ENCODE data around the gene NIT1.
"Not testable (repeated sequence)": the region's sequence is repeated elsewhere in the genome, so short reads cannot be mapped to it uniquely, and the experiment has no call there.

NIT1 gene

DNA sequence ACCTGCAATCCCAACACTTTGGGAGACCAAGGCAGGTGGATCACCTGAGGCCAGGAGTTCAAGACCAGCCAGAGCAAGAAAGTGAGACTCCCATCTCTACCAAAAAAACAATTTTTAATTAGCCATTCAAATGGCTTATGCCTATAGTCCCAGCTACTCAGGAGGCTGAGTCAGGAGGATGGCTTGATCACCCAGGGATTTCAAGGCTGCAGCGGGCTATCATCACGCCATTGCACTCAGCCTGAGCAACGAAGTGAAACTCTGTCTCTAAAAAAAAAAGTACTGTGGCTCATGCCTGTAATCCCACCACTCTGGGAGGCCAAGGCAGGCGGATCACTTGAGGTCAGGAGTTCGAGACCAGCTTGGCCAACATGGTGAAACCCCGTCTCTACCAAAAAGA lies 1.9 kb upstream of the NIT1 start:
- not testable (repeated sequence) for DNase-seq

DNA sequence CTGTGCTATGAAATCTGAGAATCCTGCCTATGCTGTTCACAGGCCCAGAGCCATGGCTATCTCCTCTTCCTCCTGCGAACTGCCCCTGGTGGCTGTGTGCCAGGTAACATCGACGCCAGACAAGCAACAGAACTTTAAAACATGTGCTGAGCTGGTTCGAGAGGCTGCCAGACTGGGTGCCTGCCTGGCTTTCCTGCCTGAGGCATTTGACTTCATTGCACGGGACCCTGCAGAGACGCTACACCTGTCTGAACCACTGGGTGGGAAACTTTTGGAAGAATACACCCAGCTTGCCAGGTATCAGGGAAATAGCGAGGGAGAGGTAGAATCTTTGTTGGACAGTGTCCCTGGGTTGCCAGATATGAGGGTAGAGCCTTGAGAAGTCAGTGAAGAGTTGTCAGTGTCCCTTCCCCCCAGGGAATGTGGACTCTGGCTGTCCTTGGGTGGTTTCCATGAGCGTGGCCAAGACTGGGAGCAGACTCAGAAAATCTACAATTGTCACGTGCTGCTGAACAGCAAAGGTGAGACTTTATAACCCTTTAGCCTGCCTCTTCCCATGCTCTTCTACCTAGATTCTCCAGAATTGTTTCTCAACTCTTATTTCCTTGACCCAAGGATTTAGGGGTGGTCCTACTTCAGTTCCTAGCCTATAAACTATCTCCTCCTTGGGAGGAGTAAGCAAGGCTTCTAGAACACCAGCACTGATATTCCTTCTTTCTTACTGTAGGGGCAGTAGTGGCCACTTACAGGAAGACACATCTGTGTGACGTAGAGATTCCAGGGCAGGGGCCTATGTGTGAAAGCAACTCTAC lies 1.4 kb downstream of the NIT1 start:
- DNase-seq = peak; percentile 68

DNA sequence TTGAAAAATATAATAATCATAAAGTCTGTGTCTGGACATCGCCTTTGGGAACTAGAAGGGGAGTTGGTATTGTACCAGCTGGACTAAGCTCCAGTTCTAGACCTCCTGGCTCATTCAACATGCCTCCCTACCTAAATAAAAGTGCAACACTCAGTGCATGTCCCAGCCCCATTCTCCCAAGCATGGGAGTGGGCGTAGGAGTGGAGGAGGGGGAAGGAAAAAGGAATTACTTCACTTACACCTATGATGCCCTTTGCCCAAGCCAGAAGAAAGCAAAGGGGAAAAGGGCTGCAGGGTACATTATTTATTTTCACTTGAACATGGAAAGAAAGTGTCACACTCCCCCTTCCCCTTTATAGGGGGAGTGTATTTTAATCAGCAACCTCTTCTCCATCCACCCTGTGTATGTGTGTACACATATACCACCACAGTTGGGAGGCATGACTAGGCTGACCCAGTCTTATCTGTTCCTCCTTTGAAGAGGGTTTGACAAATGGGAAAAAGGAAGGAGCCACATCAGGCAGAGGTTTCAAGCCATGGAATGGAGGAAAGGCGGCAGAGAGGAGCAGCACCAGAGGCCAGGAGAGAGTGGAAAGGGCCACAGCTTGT lies 3.2 kb downstream of the NIT1 start:
- DNase-seq = no peak

DNA sequence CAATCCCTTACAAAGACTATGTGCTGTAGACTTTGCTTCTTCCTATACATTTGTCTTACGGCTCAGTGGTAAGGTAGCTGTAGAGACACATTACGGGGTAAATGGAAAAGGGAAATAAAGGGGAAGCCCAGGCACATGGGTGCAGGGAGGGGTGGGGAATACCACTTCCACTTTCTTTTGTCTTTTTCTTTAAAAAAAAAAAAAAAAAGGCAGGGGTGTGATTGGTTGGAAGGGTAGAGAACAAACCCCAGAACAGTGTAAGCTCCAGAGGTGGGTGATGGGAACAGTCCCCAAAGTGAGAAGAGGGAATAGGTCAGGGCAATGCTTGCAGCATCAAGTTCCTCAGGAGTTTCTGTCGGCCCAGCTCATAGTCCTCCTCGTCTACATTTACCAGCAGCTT lies 3.9 kb downstream of the NIT1 start:
- no peak for DNase-seq

DNA sequence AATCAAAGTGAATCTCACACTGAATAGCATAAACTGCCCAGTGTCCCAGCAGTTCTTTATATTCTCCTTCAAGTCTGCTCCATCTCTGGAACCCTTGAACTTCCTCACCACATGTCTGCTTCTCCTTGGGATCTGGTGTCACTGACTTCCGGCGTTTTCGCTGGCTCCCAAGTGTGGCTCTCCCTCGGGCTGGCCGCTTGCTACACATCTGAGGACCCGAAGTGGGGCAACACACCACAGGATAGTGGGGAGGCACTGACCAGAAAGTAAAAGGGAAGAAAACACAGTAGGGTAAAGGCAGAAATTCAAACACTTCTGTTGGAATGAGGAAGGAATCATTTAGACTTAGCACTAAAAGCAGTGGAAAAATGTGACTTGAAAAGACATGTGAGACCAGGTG lies 5.1 kb downstream of the NIT1 start:
- no peak for DNase-seq

DNA sequence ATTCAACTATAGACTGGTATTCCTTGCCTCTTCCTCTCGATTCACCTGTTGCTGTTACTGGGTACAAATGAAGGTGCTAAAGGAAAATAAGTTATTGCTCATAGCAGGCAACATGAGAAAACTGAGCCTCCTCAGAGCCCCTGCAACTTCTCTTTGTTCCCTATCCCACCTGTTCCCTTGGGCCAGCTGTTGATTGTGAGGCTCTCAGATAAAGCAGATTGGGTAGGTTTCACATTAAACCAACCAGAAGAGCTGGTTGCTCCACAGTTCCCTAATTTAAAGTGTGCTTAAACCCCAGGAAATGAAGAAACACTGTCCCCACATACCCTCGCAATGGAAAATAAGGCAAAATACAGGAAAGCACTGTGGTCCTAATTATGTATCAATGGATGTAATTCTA lies 9.7 kb downstream of the NIT1 start:
- no peak for DNase-seq

DNA sequence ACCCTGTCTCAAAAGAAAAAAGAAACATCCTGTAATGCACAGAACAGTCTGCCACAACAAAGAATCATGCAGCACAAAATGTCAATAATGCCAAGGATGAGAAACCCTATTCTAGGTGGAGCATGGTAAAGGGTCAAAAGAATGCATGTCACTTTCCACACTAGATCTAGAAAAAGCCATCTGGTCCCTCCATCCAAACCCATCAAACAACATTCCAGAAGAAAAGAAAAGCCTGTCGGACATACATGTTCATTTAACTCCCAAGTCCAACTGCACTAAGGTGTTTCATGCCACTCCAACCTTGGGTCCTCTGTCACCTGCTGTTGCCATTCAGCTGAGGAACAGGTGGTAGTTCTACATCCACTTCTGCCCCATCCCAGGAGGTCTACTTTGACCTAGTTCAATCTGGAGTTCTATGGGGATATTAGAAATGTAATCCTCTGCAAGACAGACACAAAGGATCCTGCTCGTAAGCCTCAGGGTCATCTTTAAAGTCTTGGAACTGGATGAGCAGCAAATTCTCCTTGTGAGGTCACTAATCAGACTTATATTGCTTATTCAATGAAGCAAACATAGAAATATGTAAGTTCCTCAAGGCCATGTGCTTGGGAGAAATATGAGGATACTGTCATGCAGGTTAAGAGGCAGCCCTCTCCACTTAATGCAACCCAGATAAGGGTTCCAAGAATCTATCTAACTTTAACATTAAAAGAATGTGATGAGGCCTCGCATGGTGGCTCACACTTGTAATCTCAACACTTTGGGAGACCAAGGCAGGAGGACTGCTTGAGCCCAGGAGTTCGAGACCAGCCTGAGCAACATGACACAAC lies 10.9 kb downstream of the NIT1 start:
- no peak for DNase-seq

DNA sequence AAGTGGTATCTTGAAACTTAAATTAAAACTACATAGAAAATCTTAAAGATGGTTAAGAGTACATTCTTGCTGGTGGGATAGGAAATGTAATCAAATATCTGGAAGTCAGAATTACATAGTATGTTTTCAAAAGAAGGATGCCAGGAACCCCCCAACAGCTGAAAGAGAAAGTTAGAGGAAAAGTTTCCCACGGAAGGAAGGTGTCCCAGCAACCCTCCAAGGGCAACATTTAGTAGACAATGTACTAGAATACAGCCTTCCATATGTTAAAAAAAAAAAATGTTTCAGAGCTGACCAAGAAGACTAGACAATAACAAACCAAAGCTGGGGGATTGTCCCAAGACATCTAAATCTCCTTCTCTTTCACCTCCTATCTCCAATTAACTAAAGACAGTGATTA lies 12.4 kb downstream of the NIT1 start:
- DNase-seq = no peak

DNA sequence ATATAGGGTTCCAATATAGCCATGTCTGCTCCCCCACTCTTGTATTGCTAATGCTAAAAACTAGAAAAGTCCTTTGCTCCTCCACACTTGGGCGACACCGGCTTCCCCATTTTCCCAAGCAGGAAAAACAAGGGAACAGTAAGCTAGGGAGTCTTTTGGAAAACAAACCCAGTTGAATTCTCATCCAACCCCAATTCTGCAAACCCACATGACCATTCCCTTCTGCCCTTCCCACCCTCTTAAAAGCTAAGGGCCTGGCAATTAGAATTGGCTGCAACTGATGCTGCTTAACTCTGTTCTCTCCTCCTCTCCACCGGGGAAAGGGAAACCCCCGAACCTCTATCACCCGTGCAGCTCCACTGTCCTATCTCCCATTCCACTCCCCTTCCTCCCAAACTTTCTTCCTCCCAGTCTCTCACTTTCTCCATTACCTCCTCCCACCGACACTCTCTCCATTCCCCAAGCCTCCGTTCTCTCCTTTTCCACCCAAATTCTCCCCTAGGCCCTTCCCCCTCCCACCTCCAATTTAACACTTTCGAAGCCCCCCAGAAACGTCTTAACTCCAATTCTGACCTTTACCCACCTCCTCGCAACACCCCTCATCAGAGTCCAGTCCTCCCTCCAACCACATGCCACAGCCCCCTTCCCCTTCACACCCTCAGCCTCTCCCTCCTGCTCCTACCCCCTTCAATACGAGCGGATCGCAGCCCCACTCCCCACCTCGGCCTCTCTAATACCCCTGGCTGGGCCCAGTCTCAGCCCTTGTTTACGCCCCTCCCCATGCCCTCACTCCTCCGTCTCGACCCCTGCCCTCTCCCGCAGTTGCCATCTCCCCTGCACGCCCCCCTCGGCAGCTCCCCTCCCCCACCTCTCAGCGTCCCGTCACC lies 13.9 kb downstream of the NIT1 start:
- DNase-seq = no peak

DNA sequence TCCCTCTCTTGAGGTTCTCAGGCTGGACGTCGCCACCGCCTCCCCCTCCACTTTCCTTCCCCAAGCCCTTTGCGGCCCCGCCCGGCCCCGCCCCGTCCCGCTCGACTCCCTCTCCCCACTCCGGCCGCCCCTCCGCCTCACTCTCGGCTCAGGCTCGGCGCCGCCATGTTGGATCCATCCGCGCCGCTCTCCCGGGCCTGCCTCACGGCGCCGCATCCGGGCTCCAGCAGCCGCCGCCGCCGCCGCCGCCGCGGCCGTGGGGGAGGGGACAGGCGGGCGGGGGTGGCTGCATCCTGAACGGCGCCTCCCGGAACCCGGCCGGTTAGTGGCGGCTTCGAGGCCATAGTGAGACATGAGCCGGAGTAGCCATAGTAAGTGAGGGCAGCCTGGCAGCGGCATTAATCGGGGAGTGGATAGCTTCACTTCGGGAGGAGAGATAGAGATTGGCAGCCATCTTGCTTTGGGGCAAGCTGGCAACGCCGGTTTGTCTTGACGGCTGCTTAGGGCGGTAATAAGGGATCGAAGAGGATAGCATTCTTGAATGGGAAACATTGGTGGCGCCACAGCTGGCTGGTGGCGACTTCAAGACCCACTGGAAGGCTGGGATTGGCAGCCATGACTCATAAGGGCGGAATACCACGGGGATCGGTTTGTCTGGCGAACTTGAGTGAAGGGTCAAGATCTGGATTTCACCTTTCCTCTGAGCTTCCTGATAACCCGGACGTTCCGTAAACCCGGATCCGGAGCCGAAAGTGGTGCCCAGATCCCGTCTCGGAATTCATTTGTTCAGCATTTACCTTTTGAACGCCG lies 14.7 kb downstream of the NIT1 start, which contains the start of gene DEDD:
Gene DEDD (minus strand): TSS at position 258 of the 810 bp plus-strand sequence. CDS start 8,205 bp downstream, outside the sequence.
- DNase-seq = peak; percentile 95

DNA sequence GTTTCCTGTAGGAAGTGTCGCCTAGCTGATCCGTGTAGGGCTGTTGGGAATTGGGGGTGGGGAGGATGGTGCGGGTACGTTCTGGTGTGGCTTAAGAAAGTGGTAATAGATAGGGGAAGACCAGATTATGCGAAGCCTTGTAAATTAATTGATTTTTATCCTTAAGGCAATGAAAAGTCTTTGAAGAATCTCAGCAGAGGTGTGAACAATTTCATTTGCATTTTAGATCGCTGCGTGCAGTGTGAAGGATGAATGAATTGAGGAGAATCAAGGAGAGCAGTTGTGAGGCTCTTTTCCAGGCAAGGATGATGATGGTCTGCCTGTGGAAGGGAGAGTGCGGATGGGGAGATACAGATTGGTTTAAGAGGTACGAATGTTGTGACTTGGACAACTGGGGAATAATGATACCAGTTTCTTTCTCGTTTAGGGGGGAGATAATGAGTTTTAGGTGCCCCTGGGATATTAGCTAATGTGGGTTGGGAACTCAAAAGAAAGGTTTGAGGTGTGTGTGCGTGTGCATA lies 15.4 kb downstream of the NIT1 start:
- DNase-seq = no peak

DNA sequence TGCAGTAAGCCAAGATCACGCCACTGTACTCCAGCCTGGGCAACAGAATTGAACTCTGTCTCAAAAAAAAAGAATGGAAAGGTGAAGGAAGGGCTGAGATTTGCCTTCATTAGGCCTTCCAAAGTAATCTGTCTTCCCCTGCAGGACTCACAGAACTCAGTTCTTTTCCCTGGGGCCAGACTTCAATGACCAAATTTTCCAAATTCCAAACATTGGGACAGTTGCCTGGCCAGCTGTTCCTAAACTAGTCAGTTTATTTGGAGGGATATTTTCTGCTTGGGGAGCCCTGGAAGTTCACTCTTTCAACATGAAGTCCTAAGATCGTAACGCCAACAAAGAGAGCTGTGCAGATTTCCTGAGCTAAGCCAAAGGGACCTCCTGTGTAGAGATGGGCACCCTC lies 20.0 kb downstream of the NIT1 start:
- DNase-seq = no peak

DNA sequence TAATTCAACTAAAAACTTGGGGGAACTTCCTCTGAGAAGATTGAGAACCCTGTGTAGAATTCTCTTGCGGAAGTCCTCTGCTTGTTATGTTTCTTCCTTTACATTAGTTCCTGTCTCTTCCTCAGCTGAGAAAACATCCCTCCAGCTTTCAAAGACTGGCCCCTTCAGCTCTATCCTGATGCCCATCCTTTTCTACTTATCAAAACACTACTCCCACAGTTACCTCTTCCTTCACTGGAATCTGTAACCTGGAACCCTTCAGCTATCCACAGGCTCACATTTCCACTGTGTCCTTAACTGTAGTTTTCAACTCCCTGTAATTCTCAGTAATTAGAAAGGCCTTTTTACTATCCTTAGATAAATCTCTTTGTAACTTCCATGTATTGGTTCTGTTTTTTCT lies 20.5 kb downstream of the NIT1 start:
- no peak for DNase-seq

DNA sequence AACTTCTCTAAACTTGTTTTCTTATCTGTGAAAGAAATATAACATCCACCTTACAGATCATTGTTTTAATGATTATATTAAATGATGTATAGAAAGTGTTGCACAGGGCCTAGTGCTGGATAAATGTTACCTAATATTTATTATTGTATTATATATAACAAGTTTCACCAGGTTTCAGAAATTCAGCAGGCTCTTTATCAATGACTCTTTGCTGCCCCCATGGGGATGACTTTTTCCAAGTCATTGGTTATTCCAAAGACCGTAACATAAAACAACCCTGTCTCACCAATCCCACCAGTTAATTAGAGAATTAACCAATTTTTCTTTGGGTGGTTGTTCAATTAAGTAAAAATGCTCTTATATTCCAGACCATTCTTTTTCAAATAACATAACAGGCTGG lies 21.9 kb downstream of the NIT1 start:
- DNase-seq = peak; percentile 13

DNA sequence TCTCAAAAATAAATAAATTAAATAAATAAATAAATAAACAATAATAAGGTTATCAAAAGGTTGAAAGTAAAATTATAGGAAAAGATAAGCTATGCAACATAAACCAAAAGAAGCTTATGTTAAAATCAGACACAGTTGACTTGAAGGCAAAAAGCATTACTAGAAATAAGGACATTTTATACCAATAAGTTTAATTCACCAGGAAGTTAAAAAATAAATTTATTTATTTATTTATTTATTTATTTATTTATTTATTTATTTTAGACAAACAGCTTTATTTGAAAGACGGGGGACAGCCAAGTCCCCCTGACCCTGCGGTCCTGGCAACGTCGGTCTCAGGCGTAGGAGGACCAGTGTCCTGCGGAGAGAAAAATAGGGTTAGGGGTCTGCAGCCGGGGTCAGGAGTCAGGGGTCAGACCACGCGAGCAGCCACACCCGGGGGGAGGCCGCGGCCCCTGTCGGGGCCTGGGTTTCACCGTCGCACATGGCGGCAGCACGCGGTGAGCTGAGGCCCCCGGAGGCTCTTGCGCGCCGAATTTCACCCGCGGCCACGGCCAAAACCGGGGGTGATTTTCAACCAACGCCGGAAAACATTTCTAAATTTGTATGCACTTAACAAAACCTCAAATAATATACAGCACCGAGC lies 23.0 kb downstream of the NIT1 start:
- no peak for DNase-seq

DNA sequence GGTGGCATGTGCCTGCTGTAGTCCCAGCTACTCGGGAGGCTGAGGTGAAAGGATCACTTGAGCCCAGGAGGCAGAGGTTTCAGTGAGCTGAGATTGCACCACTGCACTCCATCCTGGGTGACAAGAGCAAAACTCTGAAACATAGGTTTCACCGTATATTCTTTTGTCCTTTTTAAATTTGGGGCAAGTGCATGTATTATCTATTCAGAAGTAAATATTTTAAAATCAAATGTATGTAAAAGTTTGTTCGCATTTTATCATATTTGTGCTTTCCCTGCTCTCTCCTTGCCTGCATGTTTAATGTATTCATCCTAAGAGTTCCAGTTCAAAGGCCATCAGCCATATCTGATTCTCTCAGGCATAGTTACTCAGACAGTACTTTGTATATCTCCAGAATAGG lies 27.9 kb downstream of the NIT1 start:
- no peak for DNase-seq

DNA sequence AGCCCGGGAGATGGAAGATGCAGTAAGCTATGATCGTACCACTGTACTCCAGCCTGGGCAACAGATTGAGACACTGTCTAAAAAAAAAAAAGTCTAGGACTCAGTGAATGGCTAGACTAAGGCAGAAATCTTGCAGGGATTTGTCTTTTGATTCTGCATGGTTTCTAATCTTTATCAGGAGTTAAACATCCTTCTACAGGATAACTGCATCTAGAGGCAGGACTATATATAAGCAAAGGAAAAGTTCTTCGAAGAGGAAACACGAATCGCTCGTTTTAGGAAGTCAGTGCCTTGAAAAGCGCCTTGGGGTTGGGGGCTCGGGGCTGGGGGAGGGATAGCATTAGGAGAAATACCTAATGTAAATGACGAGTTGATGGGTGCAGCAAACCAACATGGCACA lies 35.3 kb downstream of the NIT1 start:
- no peak for DNase-seq

DNA sequence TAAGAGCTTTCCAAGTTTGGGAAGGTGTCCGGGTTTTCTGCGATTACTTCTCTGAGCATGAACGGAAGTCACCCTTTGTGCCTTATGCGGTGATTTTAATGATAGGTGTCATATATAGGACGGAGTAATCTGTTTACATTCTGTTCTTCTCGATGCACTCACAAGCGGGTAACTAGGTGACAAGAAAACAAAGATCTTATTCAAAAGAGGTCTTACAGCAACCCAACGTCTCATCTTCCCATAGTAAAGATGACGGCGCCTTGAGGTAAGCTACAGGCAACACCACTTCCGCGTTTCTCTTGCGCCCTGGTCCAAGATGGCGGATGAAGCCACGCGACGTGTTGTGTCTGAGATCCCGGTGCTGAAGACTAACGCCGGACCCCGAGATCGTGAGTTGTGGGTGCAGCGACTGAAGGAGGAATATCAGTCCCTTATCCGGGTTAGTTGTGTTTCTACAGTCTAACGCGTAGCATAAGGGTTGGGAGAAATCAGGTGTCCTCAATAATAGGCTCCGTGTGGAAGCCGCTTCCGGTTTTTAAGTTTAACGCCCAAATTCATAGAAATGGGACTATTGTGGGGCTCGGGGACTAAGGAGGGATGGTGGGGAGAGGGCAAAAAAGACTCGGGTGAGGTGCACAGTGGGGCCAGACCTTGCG lies 35.9 kb downstream of the NIT1 start, which contains the start of gene UFC1:
Gene UFC1 (plus strand): TSS at position 297 of the 656 bp plus-strand sequence. CDS start 20 bp downstream, at position 317.
- peak; percentile 88 for DNase-seq

DNA sequence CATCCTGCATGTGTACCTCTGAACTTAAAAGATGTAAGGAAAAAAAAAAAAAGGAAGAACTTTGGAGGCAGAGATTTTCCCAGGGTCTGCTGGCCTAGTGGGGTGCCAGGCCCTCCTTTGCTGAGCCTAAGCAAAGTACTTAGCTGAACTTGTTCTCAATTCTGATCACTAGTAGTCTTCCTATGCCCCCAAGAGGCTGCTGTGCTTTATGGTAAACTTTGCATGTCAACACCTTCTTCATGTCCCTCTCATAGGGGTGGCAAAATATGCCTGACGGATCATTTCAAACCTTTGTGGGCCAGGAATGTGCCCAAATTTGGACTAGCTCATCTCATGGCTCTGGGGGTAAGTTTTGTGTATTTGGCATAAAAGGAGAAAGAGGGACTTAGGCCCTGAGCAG lies 40.0 kb downstream of the NIT1 start:
- DNase-seq = no peak

DNA sequence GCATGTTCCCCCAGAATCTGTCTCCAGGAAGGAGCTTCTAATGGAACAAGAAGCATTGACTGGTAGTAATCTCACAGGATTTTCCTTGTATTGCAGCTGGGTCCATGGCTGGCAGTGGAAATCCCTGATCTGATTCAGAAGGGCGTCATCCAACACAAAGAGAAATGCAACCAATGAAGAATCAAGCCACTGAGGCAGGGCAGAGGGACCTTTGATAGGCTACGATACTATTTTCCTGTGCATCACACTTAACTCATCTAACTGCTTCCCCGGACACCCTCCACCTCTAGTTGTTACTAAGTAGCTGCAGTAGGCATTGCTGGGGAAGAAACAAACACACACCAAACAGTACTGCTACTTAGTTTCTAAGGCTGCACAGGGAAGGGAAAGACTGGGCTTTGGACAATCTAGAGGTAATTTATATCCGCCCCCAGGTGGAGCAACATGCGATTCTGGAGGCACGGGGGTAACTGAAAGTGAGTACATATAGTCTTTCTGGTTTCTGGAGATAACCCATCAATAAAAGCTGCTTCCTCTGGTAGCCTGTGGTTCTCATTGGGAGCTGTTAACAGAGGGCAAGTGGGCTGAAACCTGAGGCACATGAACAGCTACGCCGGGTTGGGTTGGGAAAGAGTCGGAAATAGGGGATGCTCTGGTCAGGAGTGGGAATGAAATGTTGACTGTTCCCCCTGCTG lies 40.6 kb downstream of the NIT1 start:
- no peak for DNase-seq
